ENCODE data around the gene LHX2. TPM values are rescaled to one million over a fixed set of nuclear protein-coding genes. Genes with fewer than 3 reads are reported as not detected.

Gene LHX2
- total RNA-seq, 4 donors from 2014 or later, result not detected

DNA sequence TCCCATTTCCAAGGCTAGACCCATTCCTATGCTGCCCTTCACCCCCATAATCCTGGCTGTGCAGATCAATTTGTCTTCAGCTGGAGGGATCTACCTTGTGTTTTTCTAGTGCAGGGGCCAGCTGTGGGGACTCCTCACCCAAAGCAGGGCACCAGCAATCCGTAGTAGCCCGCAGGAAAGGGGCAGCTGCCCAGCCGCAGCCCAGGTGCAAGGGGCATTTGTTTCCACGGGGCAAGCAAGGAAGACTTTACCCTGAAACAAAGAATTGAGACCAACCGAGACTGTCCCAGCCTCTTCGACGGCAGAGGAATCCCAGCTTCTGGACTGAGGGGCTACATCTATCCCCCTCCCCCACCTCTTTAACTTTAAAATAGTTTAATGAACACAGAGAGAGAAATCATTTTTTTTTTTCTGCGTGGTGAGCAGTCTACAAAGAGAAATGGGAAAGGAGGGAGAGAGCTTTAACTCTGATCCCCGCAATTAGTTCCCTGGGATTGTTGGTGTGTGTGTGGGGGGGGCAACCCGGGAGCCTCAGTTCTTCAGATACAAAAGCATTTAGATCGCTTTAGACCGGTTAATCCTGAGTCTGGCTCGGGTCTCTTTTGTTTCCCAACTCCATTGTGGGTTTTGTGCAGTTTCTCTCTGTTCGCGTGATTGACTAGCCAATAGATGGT is 10.6 kb upstream of the LHX2 start:
- TF ChIP-seq, protein P1, sequence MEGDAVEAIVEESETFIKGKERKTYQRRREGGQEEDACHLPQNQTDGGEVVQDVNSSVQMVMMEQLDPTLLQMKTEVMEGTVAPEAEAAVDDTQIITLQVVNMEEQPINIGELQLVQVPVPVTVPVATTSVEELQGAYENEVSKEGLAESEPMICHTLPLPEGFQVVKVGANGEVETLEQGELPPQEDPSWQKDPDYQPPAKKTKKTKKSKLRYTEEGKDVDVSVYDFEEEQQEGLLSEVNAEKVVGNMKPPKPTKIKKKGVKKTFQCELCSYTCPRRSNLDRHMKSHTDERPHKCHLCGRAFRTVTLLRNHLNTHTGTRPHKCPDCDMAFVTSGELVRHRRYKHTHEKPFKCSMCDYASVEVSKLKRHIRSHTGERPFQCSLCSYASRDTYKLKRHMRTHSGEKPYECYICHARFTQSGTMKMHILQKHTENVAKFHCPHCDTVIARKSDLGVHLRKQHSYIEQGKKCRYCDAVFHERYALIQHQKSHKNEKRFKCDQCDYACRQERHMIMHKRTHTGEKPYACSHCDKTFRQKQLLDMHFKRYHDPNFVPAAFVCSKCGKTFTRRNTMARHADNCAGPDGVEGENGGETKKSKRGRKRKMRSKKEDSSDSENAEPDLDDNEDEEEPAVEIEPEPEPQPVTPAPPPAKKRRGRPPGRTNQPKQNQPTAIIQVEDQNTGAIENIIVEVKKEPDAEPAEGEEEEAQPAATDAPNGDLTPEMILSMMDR (IDR thresholded peaks at IDR 0.05; ENCODE audit: low read depth), result no peak

DNA sequence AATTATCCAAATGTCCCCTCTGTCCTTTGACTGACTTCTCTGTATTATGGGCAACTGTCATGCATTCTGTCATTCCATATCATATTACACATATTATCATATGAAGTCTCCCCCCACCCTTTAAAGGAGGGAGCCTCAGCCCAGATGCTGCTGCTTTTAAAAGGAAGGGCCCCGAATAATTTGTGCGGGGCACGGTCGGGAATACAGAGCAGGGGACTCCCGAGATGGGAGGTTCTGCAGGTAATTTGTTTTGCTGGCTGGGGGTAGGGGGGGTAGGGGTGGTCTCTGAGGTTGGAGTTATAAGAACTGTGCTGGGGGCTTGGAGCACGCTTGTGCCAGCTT is 10.1 kb upstream of the LHX2 start:
- TF ChIP-seq, protein P1 (IDR thresholded peaks at IDR 0.05; ENCODE audit: low read depth), result no peak

DNA sequence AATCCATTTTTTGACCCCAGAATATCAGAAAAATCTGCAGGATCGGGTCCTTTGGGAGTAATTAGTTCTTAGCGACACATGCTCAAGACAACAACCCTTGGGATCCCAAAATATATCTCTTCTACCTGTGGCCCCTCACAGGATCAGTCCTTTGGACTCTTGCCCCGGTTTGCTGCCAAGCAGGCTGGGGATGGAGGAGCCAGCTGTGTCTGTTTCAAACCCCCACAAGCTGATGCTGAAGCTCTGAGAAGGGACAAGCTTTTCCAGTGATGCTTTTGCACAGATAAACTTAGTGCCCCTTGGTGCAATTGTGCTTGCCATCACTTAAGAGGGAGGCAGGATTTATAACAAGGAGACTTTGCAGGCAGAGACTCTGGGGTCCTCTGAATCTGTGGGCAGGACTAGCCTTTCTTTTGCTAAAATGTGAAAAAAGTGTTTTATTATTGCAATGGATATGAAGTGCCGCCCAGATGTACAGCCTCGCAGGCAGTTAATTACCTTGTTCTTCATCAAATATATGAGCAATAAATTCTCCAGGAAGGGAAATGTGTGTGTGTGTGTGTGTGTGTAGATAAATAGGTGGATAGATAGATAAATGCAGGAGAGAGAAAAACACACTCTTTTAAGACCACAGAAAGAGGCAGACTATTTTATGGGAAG is 9.6 kb upstream of the LHX2 start:
- TF ChIP-seq, protein P1 (IDR thresholded peaks at IDR 0.05; ENCODE audit: low read depth), result no peak

DNA sequence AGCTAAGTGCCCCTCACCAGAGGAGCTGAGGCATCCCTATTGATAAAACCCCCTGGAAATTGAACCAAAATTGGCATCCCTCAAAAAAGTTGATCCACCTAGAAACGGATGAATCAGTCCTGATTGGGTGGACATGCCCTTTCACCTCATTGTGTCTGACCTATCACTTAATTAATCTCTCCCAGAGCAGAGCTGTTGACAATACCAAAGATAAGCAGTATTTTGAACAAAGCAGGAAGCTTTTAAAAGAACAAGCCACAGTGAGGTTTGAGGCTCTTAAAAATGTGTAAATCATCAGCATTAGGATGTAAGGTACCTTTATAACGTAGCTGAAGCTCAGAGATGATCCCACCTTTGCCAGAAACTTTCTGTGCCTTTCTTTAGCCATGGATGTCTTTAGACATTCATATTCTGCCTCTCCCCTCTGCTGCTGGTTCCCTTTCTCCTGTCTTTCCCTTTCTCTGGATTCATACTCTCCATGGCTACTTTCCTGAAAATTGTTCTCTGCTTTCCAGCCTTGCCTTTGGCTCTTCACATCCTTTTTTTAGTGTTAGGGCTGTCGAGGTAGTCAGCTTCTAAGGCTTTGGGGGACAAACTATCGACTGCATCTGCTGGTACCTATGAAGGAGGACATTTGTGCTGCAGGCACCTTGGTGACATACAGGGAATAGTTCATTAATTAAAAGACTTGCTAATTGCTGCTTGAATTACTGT is 7.8 kb upstream of the LHX2 start:
- TF ChIP-seq, protein P1 (IDR thresholded peaks at IDR 0.05; ENCODE audit: low read depth), result no peak

DNA sequence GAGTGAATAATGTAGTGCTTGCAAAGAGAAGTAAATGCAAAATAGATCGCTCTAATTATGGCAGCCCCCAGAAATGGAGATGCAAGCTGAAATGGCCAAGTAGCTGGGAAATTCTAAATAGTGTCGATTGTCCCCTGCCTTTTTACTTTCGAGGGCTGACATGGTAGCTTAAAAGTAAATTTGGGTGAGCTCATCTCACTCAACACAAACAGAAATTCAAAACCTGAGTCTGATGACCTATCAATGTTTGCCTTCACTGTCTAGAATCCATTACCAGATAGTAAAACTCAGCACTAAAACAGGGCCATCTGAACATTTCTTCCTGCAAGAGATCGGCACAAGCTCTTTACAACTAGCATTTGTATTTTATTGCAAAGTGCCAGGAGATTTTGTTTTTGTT is 7.0 kb upstream of the LHX2 start:
- TF ChIP-seq, protein P1 (IDR thresholded peaks at IDR 0.05; ENCODE audit: low read depth), result no peak

DNA sequence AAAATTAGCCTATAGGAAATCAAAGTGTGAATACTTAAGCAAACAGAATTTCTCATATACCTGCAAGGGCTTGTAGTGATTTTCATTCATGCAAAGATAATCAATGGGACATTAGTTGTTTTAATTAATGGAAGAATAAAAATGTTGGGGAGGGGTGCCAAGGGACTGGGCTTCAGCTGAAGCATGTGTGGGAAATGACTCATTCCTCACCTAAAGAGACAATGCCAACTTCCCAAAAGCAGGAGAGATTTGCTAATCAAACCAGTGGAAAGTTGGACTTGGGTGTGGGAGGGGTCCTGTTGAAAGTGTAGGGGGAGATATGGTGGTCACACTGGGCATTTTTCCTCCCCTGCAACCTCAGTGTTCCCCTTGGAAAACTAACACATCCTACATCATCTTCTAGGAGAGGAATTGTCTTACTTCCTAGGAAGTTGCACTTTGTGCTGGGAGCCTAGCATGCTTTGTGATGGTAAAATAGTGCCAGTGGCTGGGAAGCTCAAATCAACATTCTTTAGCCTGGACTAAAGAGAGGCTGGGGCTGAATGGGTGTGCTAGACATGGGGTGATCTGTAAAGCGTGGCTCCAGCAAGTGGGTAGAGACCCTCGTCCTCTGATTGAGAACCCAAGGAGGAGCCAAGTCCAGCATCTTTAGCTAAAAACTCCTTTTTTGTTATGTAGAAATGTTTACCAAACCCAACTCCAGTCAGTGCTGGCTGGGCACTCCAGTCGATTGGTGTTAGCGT is 6.4 kb upstream of the LHX2 start:
- TF ChIP-seq, protein P1 (IDR thresholded peaks at IDR 0.05; ENCODE audit: low read depth), result no peak

Measured in subcutaneous adipose tissue (tissue), 4 donors.